Psoas muscle (tissue), 8 donors: ENCODE data around the gene OR1J2. TPM values are rescaled to one million over a fixed set of nuclear protein-coding genes. Genes with fewer than 3 reads are reported as not detected.

Experiments
- ATAC-seq, 4 donors: fragments of 200-7000 bp; cut with Tn5 transposase; one replicate each; pipeline ENCODE4 v1.9.1; 2020; ENCODE audit warnings: moderate library complexity in 3 of 4, mild to moderate bottlenecking in 2 of 4
- DNase-seq, 2 donors: peaks; one replicate each; pipeline ENCODE4 v3.0.0-alpha.2; 2020
- H3K27ac ChIP-seq: fragments of 200-600 bp; one replicate; pipeline ENCODE4 v1.8.0; 2022
- H3K27me3 ChIP-seq, 3 donors: fragments of 200-600 bp in 1 of 3; one replicate each; pipeline versions ENCODE4 v1.6.1 to v1.8.0; 2013 to 2022; ENCODE audit warnings: low read length in 2 of 3, mild to moderate bottlenecking in 2 of 3, moderate library complexity in 1 of 3; ENCODE audit not compliant: insufficient read depth in 3 of 3
- H3K36me3 ChIP-seq, 2 donors: fragments of 200-600 bp in 1 of 2; one replicate each; pipeline versions ENCODE4 v1.6.1 to v1.8.0; 2013 to 2022; ENCODE audit warnings: low read depth in 1 of 2, mild to moderate bottlenecking in 1 of 2, moderate library complexity in 1 of 2; ENCODE audit not compliant: insufficient read depth in 1 of 2
- H3K4me1 ChIP-seq: fragments of 200-600 bp; one replicate; pipeline ENCODE4 v1.8.0; 2022
- H3K4me3 ChIP-seq: fragments of 200-600 bp; one replicate; pipeline ENCODE4 v1.8.0; 2022; ENCODE audit warnings: mild to moderate bottlenecking
- H3K9me3 ChIP-seq: fragments of 200-600 bp; one replicate; pipeline ENCODE4 v1.8.0; 2022
- WGBS, 3 donors: extraction: QIAGEN DNeasy Blood & Tissue Kit; methylation state at CpG; one replicate each; pipeline versions ENCODE4 v1.1.6 to v1.1.7; 2013; 5-methylcytosine and 5-hydroxymethylcytosine counted together
- intact Hi-C, 2 donors: fragments of 100-400 bp; cut with DNase I; formaldehyde crosslinking; loops; one replicate each; pipeline versions ENCODE4 v1.11.0 to v1.14.2; 2022
- long read RNA-seq, 2 donors: library from polyadenylated mRNA; unstranded; transcript quantifications; one replicate each; pipeline ENCODE4 v2.0.0, GENCODE V29; 2021
- polyA plus RNA-seq, 3 donors: library from polyadenylated mRNA; stranded (reverse); fragments of 200-250 nt; gene quantifications; one replicate each; pipeline ENCODE4 v1.2.3, GENCODE V29; 2013
- total RNA-seq, 4 donors: library from RNA; stranded (reverse); fragmentation: NEBNext Ultra II Directional in 2 of 4; extraction: Animal tissue kit (Norgen Biotek cat#: 25700) in 2 of 4; gene quantifications; one replicate each; pipeline versions ENCODE4 v1.2.1 to v1.2.4, GENCODE V29; 2021 to 2023
- TF ChIP-seq, protein P1 (sequence below): fragments of 200-600 bp; IDR thresholded peaks from one replicate; pipeline ENCODE4 v1.8.0; 2022; ENCODE audit warnings: antibody characterized with exemption
- donor health status: healthy with polysubstance abuse.
- donor health status: DM: no; HTN: no; CAD: no; lungs with moderate emphysema.
- donor health status: Bipolar disorder and iron deficiency.
- donor health status: healthy.
- donor health status: DM: yes; HTN: yes; CAD: no.
- donor health status: DM: no; HTN: no; CAD: no.
- donor health status: DM: no; HTN: no; CAD: no.
- donor health status: DM: yes; HTN: yes; CAD: no.

The OR1J2 gene, protein sequence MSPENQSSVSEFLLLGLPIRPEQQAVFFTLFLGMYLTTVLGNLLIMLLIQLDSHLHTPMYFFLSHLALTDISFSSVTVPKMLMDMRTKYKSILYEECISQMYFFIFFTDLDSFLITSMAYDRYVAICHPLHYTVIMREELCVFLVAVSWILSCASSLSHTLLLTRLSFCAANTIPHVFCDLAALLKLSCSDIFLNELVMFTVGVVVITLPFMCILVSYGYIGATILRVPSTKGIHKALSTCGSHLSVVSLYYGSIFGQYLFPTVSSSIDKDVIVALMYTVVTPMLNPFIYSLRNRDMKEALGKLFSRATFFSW
- total RNA-seq (not detected), polyA plus RNA-seq (not detected)
- long read RNA-seq, donor 1 = 0 reads
- long read RNA-seq, donor 2 = 0 reads

DNA sequence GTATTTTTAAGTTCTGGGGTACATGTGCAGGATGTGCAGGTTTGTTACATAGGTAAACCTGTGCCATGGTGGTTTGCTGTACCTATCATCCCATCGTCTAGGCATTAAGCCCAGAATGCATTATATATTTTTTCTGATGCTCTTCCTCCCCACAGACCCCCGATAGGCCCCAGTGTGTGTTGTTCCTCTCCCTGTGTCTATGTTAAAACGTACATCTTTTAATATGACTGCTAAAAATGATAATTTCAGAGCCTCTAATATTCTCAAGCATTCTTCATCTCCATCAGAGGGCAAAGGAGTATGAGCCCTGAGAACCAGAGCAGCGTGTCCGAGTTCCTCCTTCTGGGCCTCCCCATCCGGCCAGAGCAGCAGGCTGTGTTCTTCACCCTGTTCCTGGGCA lies at the start of gene OR1J2:
TSS of gene OR1J2 (plus strand) at position 301 of the 400 bp plus-strand sequence. CDS start at position 301, 0 bp downstream.
- 75 to 81% (median 76%) methylated on average over 6 of the region's 6 CpGs for WGBS, 3 donors

DNA sequence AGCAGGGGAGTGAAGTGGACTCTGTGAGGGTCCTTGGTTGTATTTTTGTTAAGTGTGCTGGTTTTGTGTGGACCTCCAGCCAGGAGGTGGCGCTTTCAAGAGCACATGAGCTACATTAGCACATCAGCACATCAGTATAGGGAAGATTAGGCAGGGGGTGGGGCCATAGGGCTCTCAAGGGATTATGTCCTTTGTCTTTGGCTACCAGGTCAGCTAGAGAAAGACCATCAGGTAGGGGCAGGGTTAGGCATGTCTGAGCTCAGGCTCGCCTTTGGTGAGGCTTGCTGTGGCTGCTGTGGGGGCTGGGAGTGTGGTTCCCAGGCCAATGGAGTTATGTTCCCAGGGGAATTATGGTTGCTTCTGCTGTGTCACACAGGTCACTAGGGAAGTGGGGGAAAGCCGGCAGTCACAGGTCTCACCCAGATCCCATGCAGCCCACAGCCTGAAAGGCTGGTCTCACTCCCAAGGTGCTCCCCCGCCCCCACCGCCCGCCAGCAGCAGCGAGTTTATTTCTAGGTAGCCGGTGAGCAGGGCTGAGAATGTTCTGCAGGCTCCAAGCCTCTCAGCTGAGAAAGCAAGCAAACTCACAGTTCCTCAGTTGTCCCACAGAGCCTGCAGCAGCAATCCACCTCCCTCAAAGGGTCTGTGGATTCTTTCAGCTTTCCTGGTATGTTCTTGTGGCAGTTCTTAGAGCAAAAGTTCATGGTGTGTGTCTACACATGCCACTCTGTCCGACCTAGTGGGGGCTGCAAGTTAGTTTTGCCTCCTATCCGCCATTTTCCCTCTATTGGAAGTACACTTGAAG lies 46.6 kb upstream of the OR1J2 start:
- Histone ChIP-seq H3K4me1 (peaks cover 6% of the 10 kb centered on the region), H3K4me3 (peak overlapping the region; percentile 59), H3K27me3 (peaks cover 0 to 2% (median 0%) of the 10 kb centered on the region in 3 donors), H3K9me3 (no peaks in the 10 kb centered on the region), H3K27ac (no peak overlapping the region), H3K36me3 (no peaks in the 10 kb centered on the region)
- no peak for DNase-seq
- TF ChIP-seq, protein P1, sequence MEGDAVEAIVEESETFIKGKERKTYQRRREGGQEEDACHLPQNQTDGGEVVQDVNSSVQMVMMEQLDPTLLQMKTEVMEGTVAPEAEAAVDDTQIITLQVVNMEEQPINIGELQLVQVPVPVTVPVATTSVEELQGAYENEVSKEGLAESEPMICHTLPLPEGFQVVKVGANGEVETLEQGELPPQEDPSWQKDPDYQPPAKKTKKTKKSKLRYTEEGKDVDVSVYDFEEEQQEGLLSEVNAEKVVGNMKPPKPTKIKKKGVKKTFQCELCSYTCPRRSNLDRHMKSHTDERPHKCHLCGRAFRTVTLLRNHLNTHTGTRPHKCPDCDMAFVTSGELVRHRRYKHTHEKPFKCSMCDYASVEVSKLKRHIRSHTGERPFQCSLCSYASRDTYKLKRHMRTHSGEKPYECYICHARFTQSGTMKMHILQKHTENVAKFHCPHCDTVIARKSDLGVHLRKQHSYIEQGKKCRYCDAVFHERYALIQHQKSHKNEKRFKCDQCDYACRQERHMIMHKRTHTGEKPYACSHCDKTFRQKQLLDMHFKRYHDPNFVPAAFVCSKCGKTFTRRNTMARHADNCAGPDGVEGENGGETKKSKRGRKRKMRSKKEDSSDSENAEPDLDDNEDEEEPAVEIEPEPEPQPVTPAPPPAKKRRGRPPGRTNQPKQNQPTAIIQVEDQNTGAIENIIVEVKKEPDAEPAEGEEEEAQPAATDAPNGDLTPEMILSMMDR = no peak
- ATAC-seq = no peak
- WGBS, 3 donors = 76 to 85% (median 82%) methylated on average over 10 of the region's 10 CpGs
- intact Hi-C loops = loop anchor here in 1 of 2 donors (2.0 to 10.0 kb wide), 2 partner anchors 345 to 521 kb away; no protein-coding TSS in a partner anchor

More for the DNA sequence above, at the start of gene OR1J2:
- Histone ChIP-seq H3K9me3 (no peaks in the 10 kb centered on the region), H3K4me3 (no peak within 1 kb of the TSS), H3K27me3 (peaks cover 0 to 8% (median 0%) of the 10 kb centered on the region in 3 donors), H3K27ac (no peak within 1 kb of the TSS), H3K36me3 (no peaks in the 10 kb centered on the region), H3K4me1 (no peaks in the 10 kb centered on the region)
- TF ChIP-seq, protein P1 = no peak
- intact Hi-C loops = no loop called here
- ATAC-seq = no peak
- no peak for DNase-seq

DNA sequence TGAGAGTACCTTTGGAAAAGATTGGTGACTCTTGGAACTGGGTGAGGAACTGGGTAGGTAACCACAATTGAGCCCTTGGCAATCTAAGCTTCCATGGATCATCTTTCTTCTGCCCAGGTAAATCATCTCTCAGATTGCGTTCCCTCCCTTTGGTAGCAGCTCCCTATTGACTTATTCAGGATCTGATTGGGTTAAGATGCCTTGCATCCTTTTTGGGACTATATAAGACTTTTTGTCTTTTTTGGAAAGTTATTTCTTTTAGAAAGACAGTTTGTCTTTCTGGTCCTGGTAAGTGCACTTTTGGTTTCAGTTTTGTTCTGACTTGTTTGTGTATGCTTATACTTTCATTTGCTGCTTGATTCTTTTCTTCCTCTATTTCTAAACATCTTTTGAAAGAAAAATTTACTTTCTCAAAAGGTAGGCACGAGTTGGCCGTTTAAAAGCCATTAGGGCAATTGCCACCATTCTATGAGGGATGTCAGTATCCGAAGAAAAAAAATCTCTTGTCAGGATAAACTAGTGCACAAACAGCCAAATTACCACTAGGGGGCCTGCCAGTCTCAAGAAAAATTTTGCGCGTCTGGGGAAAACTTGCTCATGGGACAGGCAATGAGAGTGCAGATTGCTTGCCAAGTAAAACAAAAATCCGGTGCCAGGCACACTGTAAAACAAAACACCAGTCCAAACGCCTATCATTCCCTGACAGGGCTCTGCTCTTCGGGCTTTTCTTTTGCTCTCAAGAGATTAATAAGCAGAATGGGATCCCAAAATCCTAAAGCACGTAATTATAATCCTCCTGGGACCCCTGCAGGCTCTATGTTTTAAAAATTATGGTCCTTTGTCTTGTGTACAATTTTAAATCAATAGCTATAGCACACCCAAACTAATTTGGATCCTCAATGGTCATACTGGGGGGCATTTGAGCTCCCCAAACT lies 45.7 kb upstream of the OR1J2 start:
- no peak overlapping the region for H3K27ac ChIP-seq
- peak; percentile 37 to 66 for DNase-seq
- no peaks in the 10 kb centered on the region for H3K27me3 ChIP-seq
- no peaks in the 10 kb centered on the region for H3K36me3 ChIP-seq
- ATAC-seq = peak; percentile 58 to 90 (median 62)
- peak overlapping the region; percentile 59 for H3K4me3 ChIP-seq
- peaks cover 6% of the 10 kb centered on the region for H3K4me1 ChIP-seq
- intact Hi-C loops = loop anchor here (1.0 to 10.0 kb wide), 4 partner anchors 344 to 527 kb away; no protein-coding TSS in a partner anchor
- TF ChIP-seq, protein P1 = peak; percentile 75
- H3K9me3 ChIP-seq = no peaks in the 10 kb centered on the region
- 12 to 14% (median 13%) methylated on average over 10 of the region's 10 CpGs for whole genome bisulfite sequencing, 3 donors

DNA sequence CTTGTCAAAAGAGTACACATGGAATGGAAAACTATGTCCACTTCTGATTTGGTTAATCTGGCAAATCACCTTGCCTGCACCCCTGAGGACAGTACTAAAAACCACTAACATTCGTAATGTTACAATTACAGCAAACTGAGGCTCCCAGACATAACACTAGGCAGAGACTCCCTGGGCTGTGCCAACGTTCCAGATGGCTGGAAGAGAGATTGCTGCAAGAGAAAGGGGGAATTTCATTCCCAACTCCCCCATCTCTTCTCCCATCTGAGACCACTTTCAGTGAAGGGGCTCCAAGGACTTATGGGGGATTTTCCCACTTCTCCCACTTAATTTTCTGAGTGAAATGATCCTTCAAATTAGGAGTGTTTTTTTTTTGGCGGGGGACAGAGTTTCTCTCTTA lies 44.1 kb upstream of the OR1J2 start:
- WGBS, 3 donors = 65 to 71% (median 67%) methylated on average over 3 of the region's 3 CpGs

More for the DNA sequence above, 44.1 kb upstream of the OR1J2 start:
- no peaks in the 10 kb centered on the region for H3K36me3 ChIP-seq
- ATAC-seq (no peak), DNase-seq (no peak)
- intact Hi-C loops = loop anchor here (5.0 to 10.0 kb wide), 2 partner anchors 518 to 526 kb away; no protein-coding TSS in a partner anchor
- no peak overlapping the region for H3K4me3 ChIP-seq
- TF ChIP-seq, protein P1 = no peak
- H3K9me3 ChIP-seq = no peaks in the 10 kb centered on the region
- no peak overlapping the region for H3K27ac ChIP-seq
- H3K4me1 ChIP-seq = peaks cover 6% of the 10 kb centered on the region
- no peaks in the 10 kb centered on the region for H3K27me3 ChIP-seq
